HCT116 (cell line): ENCODE data around the gene ANXA6. TPM values are rescaled to one million over a fixed set of nuclear protein-coding genes. Genes with fewer than 3 reads are reported as not detected.

Experiments
- ATAC-seq: fragments of 200-7000 bp; cut with Tn5 transposase; 2 replicates; pipeline ENCODE4 v1.9.1; 2020; ENCODE audit warnings: mild to moderate bottlenecking, moderate library complexity
- BruUV-seq: library from RNA; stranded (reverse); fragments of 400-500 nt; replicated peaks from 2 replicates; lab custom pipeline; 2021; lab: Mats Ljungman, UMichigan
- CTCF ChIA-PET: fragments of 300-600 bp; sonication (Branson Sonifier 250); formaldehyde crosslinking; loops from one replicate; lab custom pipeline; 2021; ENCODE audit warnings: antibody characterized with exemption; lab: Charles Lee
- POLR2A ChIA-PET: fragments of 300-600, 350-600 bp; sonication (Branson Sonifier 250); formaldehyde crosslinking; loops from one replicate; lab custom pipeline; 2021; ENCODE audit warnings: antibody characterized with exemption; lab: Charles Lee
- RAD21 ChIA-PET, 2 experiments: fragments of 300-600 bp; sonication (Branson Sonifier 250); formaldehyde crosslinking; loops; one replicate each; lab custom pipeline; 2023; ENCODE audit warnings: low total read pairs in 2 of 2; ENCODE audit not compliant: uncharacterized antibody in 2 of 2, unreplicated experiment in 2 of 2, low non-redundant PET in 1 of 2; lab: Charles Lee
- DNase-seq: peaks from one replicate; pipeline ENCODE4 v3.0.0-alpha.2; 2010; ENCODE audit warnings: low read depth, low spot score
- H2AFZ ChIP-seq: fragments of 200-600 bp; shearing (Covaris generic), sonication (generic); 2 replicates; pipeline ENCODE4 v1.6.1; 2017; ENCODE audit warnings: low read depth, mixed run types, mixed read lengths, antibody characterized with exemption, low read length; ENCODE audit not compliant: poor library complexity, severe bottlenecking
- H3K27ac ChIP-seq: 2 replicates; pipeline ENCODE4 v1.5.1; 2012; ENCODE audit warnings: low read depth, low read length
- H3K27me3 ChIP-seq: fragments of 200-600 bp; sonication (generic); 2 replicates; pipeline ENCODE4 v1.6.1; 2016; ENCODE audit warnings: mixed run types, low read length, mixed read lengths; ENCODE audit not compliant: insufficient read depth
- H3K36me3 ChIP-seq, 2 experiments: fragments of 200-500 bp in 1 of 2; fragments of 200-600 bp in 1 of 2; sonication (Bioruptor generic) in 1 of 2; sonication (generic) in 1 of 2; 2 replicates each; pipeline versions ENCODE4 v1.5.1 to v1.6.1; 2014 to 2016; ENCODE audit warnings: low read length in 2 of 2, inconsistent platforms in 1 of 2, mixed read lengths in 1 of 2, mixed run types in 1 of 2; ENCODE audit not compliant: insufficient read depth in 2 of 2, control insufficient read depth in 1 of 2
- H3K4me1 ChIP-seq, 2 experiments: fragments of 200-600 bp in 1 of 2; sonication (generic) in 1 of 2; 2 replicates each; pipeline versions ENCODE4 v1.5.1 to v1.6.1; 2012 to 2017; ENCODE audit warnings: low read length in 2 of 2, inconsistent platforms in 1 of 2, mild to moderate bottlenecking in 1 of 2, mixed read lengths in 1 of 2, mixed run types in 1 of 2, moderate library complexity in 1 of 2; ENCODE audit not compliant: insufficient read depth in 2 of 2, control insufficient read depth in 1 of 2
- H3K4me2 ChIP-seq: fragments of 200-600 bp; sonication (generic); 2 replicates; pipeline ENCODE4 v1.6.1; 2017; ENCODE audit warnings: mixed run types, low read length, mixed read lengths
- H3K4me3 ChIP-seq, 2 experiments: fragments of 200-600 bp in 1 of 2; sonication (generic) in 1 of 2; replicated peaks in 1 of 2; 2 replicates each; pipeline ENCODE4 v1.5.1; 2011 to 2016; ENCODE audit warnings: low read length in 2 of 2, control low read depth in 1 of 2, low read depth in 1 of 2, mild to moderate bottlenecking in 1 of 2, mixed read lengths in 1 of 2, mixed run types in 1 of 2
- H3K79me2 ChIP-seq: fragments of 200-600 bp; sonication (generic); 2 replicates; pipeline ENCODE4 v1.6.1; 2017; ENCODE audit warnings: mild to moderate bottlenecking, mixed run types, low read length, moderate library complexity, mixed read lengths; ENCODE audit not compliant: insufficient read depth
- H3K9ac ChIP-seq: fragments of 200-600 bp; sonication (generic); 2 replicates; pipeline ENCODE4 v1.6.1; 2016; ENCODE audit warnings: low read length, mixed read lengths
- H3K9me2 ChIP-seq: fragments of 200-600 bp; sonication (generic), shearing (Covaris generic); 2 replicates; pipeline ENCODE4 v1.6.1; 2017; ENCODE audit warnings: mixed run types, mild to moderate bottlenecking, moderate library complexity; ENCODE audit not compliant: insufficient read depth
- H3K9me3 ChIP-seq, 2 experiments: fragments of 200-500 bp in 1 of 2; fragments of 200-600 bp in 1 of 2; sonication (Bioruptor generic) in 1 of 2; sonication (generic) in 1 of 2; 2 replicates each; pipeline ENCODE4 v1.6.1; 2014 to 2017; ENCODE audit warnings: low read length in 2 of 2, mixed read lengths in 2 of 2, inconsistent platforms in 1 of 2, low read depth in 1 of 2, mild to moderate bottlenecking in 1 of 2, mixed run types in 1 of 2, moderate library complexity in 1 of 2; ENCODE audit not compliant: control insufficient read depth in 1 of 2, insufficient read depth in 1 of 2
- H4K20me1 ChIP-seq: fragments of 200-600 bp; sonication (generic), shearing (Covaris generic); 2 replicates; pipeline ENCODE4 v1.6.1; 2017; ENCODE audit warnings: mixed run types, mild to moderate bottlenecking, moderate library complexity; ENCODE audit not compliant: insufficient read depth
- CEBPB ChIP-seq: IDR thresholded peaks from 2 replicates; pipeline ENCODE4 v1.6.1; 2012; ENCODE audit warnings: low read depth
- ELF1 ChIP-seq: IDR thresholded peaks from 2 replicates; pipeline ENCODE4 v1.6.1; 2012; ENCODE audit warnings: low read depth, borderline replicate concordance
- FOSL1 ChIP-seq: IDR thresholded peaks from 2 replicates; pipeline ENCODE4 v1.6.1; 2012; ENCODE audit warnings: low read depth
- REST ChIP-seq: IDR thresholded peaks from 2 replicates; pipeline ENCODE4 v1.6.1; 2012; ENCODE audit warnings: low read depth
- SIN3A ChIP-seq: IDR thresholded peaks from 2 replicates; pipeline ENCODE4 v1.6.1; 2012; ENCODE audit warnings: low read depth
- TCF7L2 ChIP-seq: IDR thresholded peaks from 2 replicates; pipeline ENCODE4 v1.7.0; 2011; ENCODE audit warnings: borderline replicate concordance, inconsistent platforms; ENCODE audit not compliant: insufficient read depth, insufficient read length; ENCODE audit errors: extremely low read depth
- YY1 ChIP-seq: IDR thresholded peaks from 2 replicates; pipeline ENCODE4 v1.6.1; 2011; ENCODE audit warnings: low read length, low read depth, moderate library complexity, mild to moderate bottlenecking; ENCODE audit not compliant: insufficient replicate concordance; ENCODE audit errors: extremely low read depth
- ZBTB33 ChIP-seq: IDR thresholded peaks from 2 replicates; pipeline ENCODE4 v1.6.1; 2011; ENCODE audit warnings: mild to moderate bottlenecking, low read length, moderate library complexity; ENCODE audit not compliant: insufficient replicate concordance; ENCODE audit errors: extremely low read depth
- intact Hi-C: fragments of 100-400 bp; cut with micrococcal nuclease; formaldehyde crosslinking; loops from 2 replicates; pipeline ENCODE4 v1.10.0; 2022
- total RNA-seq: library from RNA; stranded (reverse); gene quantifications from one replicate; pipeline ENCODE4 v1.2.1, GENCODE V29; 2021; ENCODE audit not compliant: unreplicated experiment

Gene ANXA6
- total RNA-seq, 1 experiment from 2014 or later, result 71.9 TPM

GRCh38 chr5:151100681-151101080, 56.9 kb downstream of the ANXA6 start:
- POLR2A ChIA-PET, result no interaction called here
- no peak for DNase-seq
- BruUV-seq, result no TSS peak
- Histone ChIP-seq H3K79me2 (no peaks in the 10 kb centered on the region), H3K4me3 (no peak overlapping the region), H3K27me3 (no peaks in the 10 kb centered on the region), H2AFZ (no peak overlapping the region), H3K27ac (no peak overlapping the region), H3K4me2 (no peak overlapping the region), H3K36me3 (no peaks in the 10 kb centered on the region), H3K9ac (no peak overlapping the region), H4K20me1 (no peaks in the 10 kb centered on the region)
- RAD21 ChIA-PET, result no interaction called here
- CTCF ChIA-PET, result no interaction called here
- intact Hi-C loops, result no loop called here
- TF ChIP-seq FOSL1, result no peak
- TF ChIP-seq ZBTB33, result no peak
- TF ChIP-seq CEBPB, result no peak
- TF ChIP-seq YY1, result no peak
- TF ChIP-seq ELF1, result no peak
- TF ChIP-seq TCF7L2, result no peak
- no peak for TF ChIP-seq REST
- TF ChIP-seq SIN3A, result no peak
- TF ChIP-seq, all 23 proteins: peak for 0
- Histone ChIP-seq H3K9me2 (no peaks in the 10 kb centered on the region), H3K4me1 (peaks cover 0 to 4% of the 10 kb centered on the region in 2 experiments; a peak in 1 of 4 replicates), H3K9me3 (no peaks in the 10 kb centered on the region)
- ATAC-seq, result no peak
